ENCODE measurements around the gene CA5B.
"Not testable (repeated sequence)": the region's sequence is repeated elsewhere in the genome, so short reads cannot be mapped to it uniquely, and the experiment has no call there.

CA5B gene

DNA sequence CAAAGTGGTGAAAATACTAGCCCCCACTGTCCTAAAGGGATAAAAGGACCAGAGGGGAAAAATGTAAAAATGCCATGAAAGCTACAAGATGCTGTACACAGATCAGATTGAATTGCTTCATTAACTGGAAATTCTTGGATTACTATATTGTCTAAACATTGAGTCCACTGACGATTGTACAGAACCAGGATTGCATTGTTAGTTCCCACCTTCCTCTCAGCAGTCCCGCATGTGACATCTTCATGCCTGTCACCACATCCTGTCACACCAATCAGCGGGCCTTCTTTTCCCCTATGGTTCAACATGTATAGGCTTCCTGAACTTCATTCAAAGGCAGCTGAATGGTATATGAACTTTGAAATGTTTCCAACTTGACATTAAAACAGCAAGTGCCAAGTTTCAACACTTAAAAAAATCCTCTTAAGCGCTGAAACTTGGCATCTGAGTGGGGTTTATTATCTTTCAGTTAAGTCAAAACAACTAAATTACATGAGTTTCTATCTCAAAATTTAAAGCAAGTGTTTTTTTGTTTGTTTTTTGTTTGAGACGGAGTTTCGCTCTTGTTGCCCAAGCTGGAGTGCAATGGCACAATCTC, 76.8 kb downstream of the CA5B start:
- no peak for DNase-seq

- DNase-seq: no peak
Measured at GRCh38 chrX:15815779-15816437, 77.8 kb downstream of the CA5B start.

GRCh38 chrX:15816438-15816809, 78.4 kb downstream of the CA5B start:
- DNase-seq: no peak

GRCh38 chrX:15816886-15817285, 78.8 kb downstream of the CA5B start:
- peak; percentile 22 for DNase-seq

DNA sequence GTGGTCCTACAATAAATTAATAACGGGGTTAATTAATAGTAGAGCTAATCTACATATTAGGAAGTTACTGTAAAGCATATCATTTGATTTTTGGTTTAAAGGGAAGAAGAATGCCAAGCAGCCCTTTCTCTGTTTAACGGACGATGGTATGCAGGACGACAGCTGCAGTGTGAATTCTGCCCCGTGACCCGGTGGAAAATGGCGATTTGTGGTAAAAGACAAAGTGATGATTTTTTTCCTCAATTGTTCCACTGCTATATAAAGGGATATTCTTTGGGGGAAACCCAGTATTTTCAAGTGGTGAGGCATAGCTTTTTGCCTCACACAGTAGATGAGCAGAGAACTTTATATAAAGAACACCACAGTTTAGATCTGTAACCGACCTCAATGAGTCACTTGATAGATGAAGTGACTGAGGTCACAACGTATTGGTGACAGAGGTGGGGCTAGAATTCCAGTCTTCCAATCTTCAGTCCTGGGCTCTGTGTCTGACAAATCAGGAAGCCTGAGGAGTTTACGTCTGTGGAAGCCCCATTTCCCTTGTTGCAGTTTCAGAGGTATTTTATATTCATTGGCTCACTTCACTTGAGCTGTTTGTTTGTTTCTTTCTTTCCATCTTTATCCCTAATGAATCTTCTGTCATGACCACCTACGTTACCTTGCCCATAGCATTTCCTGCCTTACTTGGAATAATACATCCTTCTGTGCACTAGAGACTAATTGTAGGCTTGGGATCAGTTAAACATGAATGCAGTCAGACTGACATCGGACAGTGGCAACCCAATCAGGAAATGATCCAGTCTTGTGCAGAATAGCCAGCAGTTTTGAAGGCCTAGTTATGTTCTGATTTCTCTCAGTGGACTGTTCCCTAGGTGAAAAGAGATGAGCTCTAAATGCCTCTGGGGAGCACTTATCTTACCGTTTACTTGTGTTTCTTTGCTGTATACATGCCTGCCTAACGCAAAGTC, 82.3 kb downstream of the CA5B start:
- DNase-seq: no peak

GRCh38 chrX:15822922-15823321, 84.9 kb downstream of the CA5B start:
- no peak for DNase-seq

DNA sequence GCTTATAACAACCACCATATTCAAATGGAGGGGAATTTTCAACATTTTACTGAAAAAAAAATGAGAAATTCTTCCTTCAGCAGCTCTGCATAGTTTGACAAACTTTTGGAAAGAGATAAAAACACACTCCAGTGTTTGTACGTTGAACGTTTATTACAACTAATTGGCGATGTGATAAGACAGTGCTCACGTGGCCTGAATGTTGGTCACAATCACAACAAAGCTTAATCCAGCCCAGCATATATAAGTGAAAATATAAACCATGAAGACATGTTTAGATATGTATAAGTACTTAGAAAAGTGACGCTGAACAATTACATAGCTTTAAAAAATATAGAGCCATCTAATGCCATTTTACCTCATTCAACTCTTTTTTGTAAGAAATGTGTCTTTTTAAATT, 87.9 kb downstream of the CA5B start:
- DNase-seq: no peak

- no peak for DNase-seq
Measured at GRCh38 chrX:15829217-15829616, 91.1 kb downstream of the CA5B start.

- DNase-seq: not testable (repeated sequence)
Measured at GRCh38 chrX:15831347-15831746, 93.3 kb downstream of the CA5B start.

- no peak for DNase-seq
Measured at GRCh38 chrX:15834053-15834452, 96.0 kb downstream of the CA5B start.

DNA sequence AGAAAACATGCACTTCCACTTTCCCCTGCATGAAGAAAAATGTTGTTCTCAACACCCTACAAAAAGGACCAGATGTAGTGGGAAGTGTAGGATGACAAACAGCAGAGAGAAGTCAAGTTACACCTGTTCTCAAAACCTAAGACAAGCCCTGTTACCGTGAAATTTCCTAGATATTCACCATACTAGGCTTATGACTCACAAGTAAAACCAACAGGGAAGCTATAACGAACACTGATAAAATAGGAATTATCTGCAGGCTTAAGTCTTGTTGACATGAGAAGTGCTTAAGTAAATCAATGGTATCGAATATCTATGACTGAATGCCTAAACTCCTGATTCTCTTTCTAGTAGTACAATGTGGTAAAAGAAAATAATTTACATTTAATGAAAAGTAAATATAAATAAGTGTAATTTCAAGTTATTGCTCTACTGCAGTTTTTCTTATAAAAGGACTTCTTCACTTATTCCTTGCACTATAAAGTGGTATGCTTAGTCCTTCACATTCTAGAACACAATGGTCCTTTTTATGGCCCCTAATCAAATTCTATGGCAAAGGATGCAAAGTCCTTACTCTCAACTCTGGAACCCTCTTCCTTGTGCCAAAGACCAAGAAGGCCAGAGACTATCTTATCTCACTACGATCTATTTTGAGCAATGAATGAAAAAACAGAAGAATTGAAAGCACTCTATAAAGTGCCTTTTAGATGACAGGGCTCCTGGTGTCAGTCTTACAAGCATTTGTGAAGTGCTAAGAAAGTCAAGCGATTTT, 96.9 kb downstream of the CA5B start:
- DNase-seq: no peak

All from activated CD8-positive, alpha-beta memory T cell treated with anti-CD3 and anti-CD28 coated beads, Interleukin-2, amount 50 U/mL, for 4 hours (primary cell).